Smooth muscle cell (in vitro differentiated cells): ENCODE measurements around the gene PTX4. TPM values are rescaled to one million over a fixed set of nuclear protein-coding genes. Genes with fewer than 3 reads are reported as not detected.

Experiments
- DNase-seq: peaks from one replicate; lab custom pipeline; 2025; ENCODE audit not compliant: unreplicated experiment; lab: John Stamatoyannopoulos, UW
- H2AFZ ChIP-seq: fragments of 200-600 bp; sonication (generic); 2 replicates; pipeline ENCODE4 v1.6.0; 2016; ENCODE audit warnings: antibody characterized with exemption, low read depth, mild to moderate bottlenecking
- H3F3A ChIP-seq: fragments of 200-600 bp; sonication (generic); 2 replicates; pipeline ENCODE4 v1.6.0; 2017; ENCODE audit warnings: antibody characterized with exemption, low read depth
- H3K27ac ChIP-seq: fragments of 200-600 bp; sonication (generic); 2 replicates; pipeline ENCODE4 v1.5.1; 2016; ENCODE audit warnings: low read depth, mild to moderate bottlenecking
- H3K27me3 ChIP-seq: fragments of 200-600 bp; sonication (generic); 2 replicates; pipeline ENCODE4 v1.6.1; 2016; ENCODE audit warnings: low read depth, mild to moderate bottlenecking
- H3K36me3 ChIP-seq: fragments of 200-600 bp; sonication (generic); 2 replicates; pipeline ENCODE4 v1.5.1; 2016; ENCODE audit warnings: low read depth
- H3K4me1 ChIP-seq: fragments of 200-600 bp; sonication (generic); 2 replicates; pipeline ENCODE4 v1.5.1; 2016; ENCODE audit warnings: low read depth
- H3K4me2 ChIP-seq: fragments of 200-600 bp; sonication (generic); 2 replicates; pipeline ENCODE4 v1.6.0; 2016; ENCODE audit warnings: mild to moderate bottlenecking
- H3K4me3 ChIP-seq: fragments of 200-600 bp; sonication (generic); 2 replicates; pipeline ENCODE4 v1.5.1; 2016; ENCODE audit warnings: mild to moderate bottlenecking
- H3K79me2 ChIP-seq: fragments of 200-600 bp; sonication (generic); 2 replicates; pipeline ENCODE4 v1.6.0; 2016; ENCODE audit warnings: low read depth, mild to moderate bottlenecking
- H3K9ac ChIP-seq: fragments of 200-600 bp; sonication (generic); 2 replicates; pipeline ENCODE4 v1.6.0; 2016; ENCODE audit warnings: low read depth
- H3K9me3 ChIP-seq: fragments of 200-600 bp; sonication (generic); replicated peaks from 2 replicates; pipeline ENCODE4 v1.5.1; 2016; ENCODE audit warnings: low read depth
- H4K20me1 ChIP-seq: fragments of 200-600 bp; sonication (generic); 2 replicates; pipeline ENCODE4 v1.6.0; 2016; ENCODE audit warnings: low read depth
- WGBS: methylation state at CpG from one replicate; pipeline ENCODE4 v1.1.7; 2016; ENCODE audit warnings: low lambda C conversion rate; 5-methylcytosine and 5-hydroxymethylcytosine counted together
- polyA plus RNA-seq: library from polyadenylated mRNA; unstranded; fragments of >200 nt; fragmentation: Nextera tagmentation; extraction: Ambion mirVana; gene quantifications from 2 replicates; pipeline ENCODE4 v1.2.1, GENCODE V29; 2016
- total RNA-seq: library from RNA; depleted of rRNA; stranded (reverse); fragments of >200 nt; gene quantifications from 2 replicates; pipeline ENCODE4 v1.2.3, GENCODE V29; 2014
- TF ChIP-seq, protein P1 (sequence below): fragments of 200-600 bp; sonication (generic); IDR thresholded peaks from 2 replicates; pipeline ENCODE4 v1.5.1; 2017; ENCODE audit warnings: borderline replicate concordance, mild to moderate bottlenecking, antibody characterized with exemption; ENCODE audit not compliant: insufficient read depth, poor library complexity, severe bottlenecking

PTX4 gene
- total and polyA plus RNA-seq, 2 experiments from 2014 or later = not detected

DNA sequence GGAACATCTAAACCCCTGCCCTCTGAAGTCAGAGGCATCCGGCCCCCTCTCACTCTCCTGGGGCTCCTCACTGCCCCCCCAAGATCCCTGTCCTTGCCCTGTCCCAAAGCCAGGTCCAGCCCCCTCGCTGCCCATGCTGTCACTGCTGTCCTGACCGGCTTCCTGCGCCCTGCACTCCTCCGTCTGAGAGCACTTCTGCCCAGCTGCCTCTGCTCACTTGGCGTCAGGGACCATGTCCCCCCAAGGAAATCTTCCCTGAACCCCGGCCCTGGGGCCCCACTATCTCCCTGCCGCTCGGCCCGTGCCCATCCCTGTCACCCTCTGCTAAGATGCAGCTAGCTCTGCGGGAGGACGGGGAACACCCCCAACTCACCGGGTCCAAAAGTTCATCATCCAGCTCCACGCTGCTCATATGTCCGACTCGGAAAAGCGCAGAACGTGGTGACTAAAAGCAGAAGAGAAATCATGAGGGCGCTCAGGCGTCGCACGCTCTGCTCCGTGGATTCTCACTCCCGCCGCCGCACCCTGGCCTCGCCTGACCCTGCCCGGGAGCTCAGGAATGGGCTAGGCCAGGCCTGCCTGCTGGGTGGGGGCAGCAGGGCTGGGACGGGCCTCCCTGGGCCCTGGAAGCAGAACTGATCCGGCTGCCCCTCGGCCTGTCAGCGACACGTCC is 23.7 kb downstream of the PTX4 start:
- H3F3A ChIP-seq = no peaks in the 10 kb centered on the region
- H2AFZ ChIP-seq = no peak overlapping the region
- no peaks in the 10 kb centered on the region for H3K36me3 ChIP-seq
- no peaks in the 10 kb centered on the region for H3K9me3 ChIP-seq
- H3K79me2 ChIP-seq = peaks cover 32% of the 10 kb centered on the region
- H3K4me3 ChIP-seq = no peak overlapping the region
- no peak overlapping the region for H3K4me2 ChIP-seq
- no peaks in the 10 kb centered on the region for H3K27me3 ChIP-seq
- H3K4me1 ChIP-seq = no peaks in the 10 kb centered on the region
- no peak for DNase-seq
- WGBS = 94% methylated on average over 31 of the region's 33 CpGs
- no peak overlapping the region for H3K9ac ChIP-seq
- peaks cover 30% of the 10 kb centered on the region for H4K20me1 ChIP-seq
- H3K27ac ChIP-seq = no peak overlapping the region
- TF ChIP-seq, protein P1, sequence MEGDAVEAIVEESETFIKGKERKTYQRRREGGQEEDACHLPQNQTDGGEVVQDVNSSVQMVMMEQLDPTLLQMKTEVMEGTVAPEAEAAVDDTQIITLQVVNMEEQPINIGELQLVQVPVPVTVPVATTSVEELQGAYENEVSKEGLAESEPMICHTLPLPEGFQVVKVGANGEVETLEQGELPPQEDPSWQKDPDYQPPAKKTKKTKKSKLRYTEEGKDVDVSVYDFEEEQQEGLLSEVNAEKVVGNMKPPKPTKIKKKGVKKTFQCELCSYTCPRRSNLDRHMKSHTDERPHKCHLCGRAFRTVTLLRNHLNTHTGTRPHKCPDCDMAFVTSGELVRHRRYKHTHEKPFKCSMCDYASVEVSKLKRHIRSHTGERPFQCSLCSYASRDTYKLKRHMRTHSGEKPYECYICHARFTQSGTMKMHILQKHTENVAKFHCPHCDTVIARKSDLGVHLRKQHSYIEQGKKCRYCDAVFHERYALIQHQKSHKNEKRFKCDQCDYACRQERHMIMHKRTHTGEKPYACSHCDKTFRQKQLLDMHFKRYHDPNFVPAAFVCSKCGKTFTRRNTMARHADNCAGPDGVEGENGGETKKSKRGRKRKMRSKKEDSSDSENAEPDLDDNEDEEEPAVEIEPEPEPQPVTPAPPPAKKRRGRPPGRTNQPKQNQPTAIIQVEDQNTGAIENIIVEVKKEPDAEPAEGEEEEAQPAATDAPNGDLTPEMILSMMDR = no peak

DNA sequence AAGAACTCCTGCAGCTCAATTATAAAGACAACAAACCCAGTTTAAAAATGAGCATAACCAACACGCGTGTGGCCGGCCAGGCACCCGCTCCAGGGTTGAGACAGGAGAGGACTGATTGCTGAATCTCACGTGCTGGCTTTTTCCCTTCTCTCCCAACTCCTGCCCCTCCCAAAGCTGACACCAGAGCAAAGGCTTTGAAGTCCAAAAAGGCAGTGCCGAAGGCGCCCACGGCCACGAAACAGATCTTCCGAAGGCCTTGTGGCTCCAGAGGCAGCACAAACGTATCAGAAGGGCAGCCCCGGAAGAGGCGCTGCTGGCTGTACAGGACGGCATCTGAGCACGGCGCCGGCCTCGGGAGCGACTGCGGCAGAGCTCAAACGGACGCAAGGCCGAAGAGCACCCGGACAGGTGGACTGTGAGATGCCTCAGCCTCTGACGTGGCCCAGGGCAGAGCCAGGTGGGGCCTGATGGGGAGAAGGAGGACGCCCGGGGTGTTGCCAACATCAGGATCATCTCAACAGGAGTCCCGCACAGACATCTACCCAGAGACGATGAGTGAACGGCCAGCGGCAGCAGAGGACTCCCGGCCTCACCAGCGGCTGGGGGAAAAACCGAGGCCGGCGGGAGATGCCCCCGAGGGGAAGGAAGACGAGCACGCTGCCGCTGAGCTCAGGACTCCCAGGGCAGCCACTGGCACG is 24.4 kb downstream of the PTX4 start:
- no peaks in the 10 kb centered on the region for H3K27me3 ChIP-seq
- WGBS = 94% methylated on average over 34 of the region's 41 CpGs
- H4K20me1 ChIP-seq = peaks cover 30% of the 10 kb centered on the region
- no peak overlapping the region for H2AFZ ChIP-seq
- H3F3A ChIP-seq = no peaks in the 10 kb centered on the region
- H3K36me3 ChIP-seq = no peaks in the 10 kb centered on the region
- H3K4me2 ChIP-seq = no peak overlapping the region
- H3K9ac ChIP-seq = no peak overlapping the region
- no peaks in the 10 kb centered on the region for H3K4me1 ChIP-seq
- H3K9me3 ChIP-seq = no peaks in the 10 kb centered on the region
- H3K27ac ChIP-seq = no peak overlapping the region
- H3K4me3 ChIP-seq = no peak overlapping the region
- peaks cover 25% of the 10 kb centered on the region for H3K79me2 ChIP-seq
- TF ChIP-seq, protein P1 = no peak
- DNase-seq = no peak

DNA sequence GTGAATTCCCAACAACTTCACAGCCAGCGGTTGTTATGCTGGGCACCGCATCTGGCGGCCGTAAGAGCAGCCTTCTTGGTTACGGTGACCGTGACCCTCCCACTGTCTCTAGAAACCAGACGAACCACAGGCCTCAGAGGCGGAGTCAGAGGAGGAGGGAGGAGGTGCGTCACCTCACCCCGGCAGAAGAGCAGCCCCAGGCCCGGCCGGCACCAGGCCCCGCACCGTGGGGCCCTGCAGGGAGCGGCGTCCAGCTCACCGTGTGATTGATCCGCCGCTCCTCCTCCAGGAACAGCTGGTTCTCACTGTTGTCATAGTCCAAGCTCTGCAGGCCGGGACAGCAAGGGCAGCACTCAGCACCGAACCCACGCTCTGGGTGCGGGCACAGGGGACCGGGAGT is 27.6 kb downstream of the PTX4 start:
- H3K27me3 ChIP-seq = no peaks in the 10 kb centered on the region
- no peaks in the 10 kb centered on the region for H3K79me2 ChIP-seq
- WGBS = 77% methylated on average over 24 of the region's 24 CpGs
- no peak overlapping the region for H3K4me3 ChIP-seq
- H3K9ac ChIP-seq = no peak overlapping the region
- TF ChIP-seq, protein P1 = no peak
- no peak overlapping the region for H2AFZ ChIP-seq
- H3K4me2 ChIP-seq = no peak overlapping the region
- peaks cover 6% of the 10 kb centered on the region for H4K20me1 ChIP-seq
- no peaks in the 10 kb centered on the region for H3K36me3 ChIP-seq
- no peaks in the 10 kb centered on the region for H3K9me3 ChIP-seq
- DNase-seq = no peak
- no peaks in the 10 kb centered on the region for H3F3A ChIP-seq
- H3K27ac ChIP-seq = no peak overlapping the region
- H3K4me1 ChIP-seq = no peaks in the 10 kb centered on the region
